HepG2 (cell line): ENCODE data around the gene METTL26. TPM values are rescaled to one million over a fixed set of nuclear protein-coding genes. Genes with fewer than 3 reads are reported as not detected.
A peak's percentile ranks its signal among the peaks of the same experiment; 100 is the strongest.

ENCODE experiments used
- ATAC-seq: fragments of 200-7000 bp; cut with Tn5 transposase; 3 replicates; pipeline ENCODE4 v1.9.1; 2020; ENCODE audit warnings: mild to moderate bottlenecking, moderate library complexity
- BruUV-seq: library from RNA; stranded (reverse); fragments of 400-500 nt; replicated peaks from 2 replicates; lab custom pipeline; 2021; lab: Mats Ljungman, UMichigan
- CTCF ChIA-PET: fragments of 300-600 bp; formaldehyde crosslinking; extraction: SDS; loops from one replicate; lab custom pipeline; 2021; ENCODE audit warnings: low total read pairs, inconsistent platforms, low intra/inter-chr PET ratio; lab: Yijun Ruan, JAX
- POLR2A ChIA-PET: fragments of 350-600 bp; sonication (Branson Sonifier 250); formaldehyde crosslinking; loops from one replicate; lab custom pipeline; 2020; ENCODE audit warnings: antibody characterized with exemption, inconsistent platforms; lab: Yijun Ruan, JAX
- DNase-seq: peaks from one replicate; pipeline ENCODE4 v3.0.0-alpha.2; 2015; ENCODE audit warnings: low spot score
- FAIRE-seq: peaks from 3 replicates; lab custom pipeline; 2011; peaks lifted over from hg19 to GRCh38; lab: Jason Lieb, UNC
- H2AFZ ChIP-seq: one replicate; pipeline ENCODE4 v1.6.1; 2011; ENCODE audit warnings: low read length, inconsistent platforms
- H3K27ac ChIP-seq: fragments of 300-600 bp; 3 replicates; pipeline ENCODE4 v1.8.0; 2011; ENCODE audit warnings: mixed run types, mild to moderate bottlenecking, mixed read lengths, low read length, inconsistent platforms; ENCODE audit not compliant: insufficient read depth; ENCODE audit errors: extremely low read length
- H3K27me3 ChIP-seq, 2 experiments: fragments of 200-600 bp in 1 of 2; 2 replicates in 1 of 2; 3 replicates in 1 of 2; pipeline versions ENCODE4 v1.6.0 to v1.8.0; 2011; ENCODE audit warnings: low read length in 2 of 2, mild to moderate bottlenecking in 2 of 2, moderate library complexity in 2 of 2, inconsistent platforms in 1 of 2; ENCODE audit not compliant: insufficient read depth in 2 of 2, control insufficient read depth in 1 of 2
- H3K36me3 ChIP-seq, 2 experiments: fragments of 200-600 bp in 1 of 2; replicated peaks in 1 of 2; 2 replicates in 1 of 2; 3 replicates in 1 of 2; pipeline versions ENCODE4 v1.5.1 to v1.8.0; 2011; ENCODE audit warnings: low read length in 2 of 2, inconsistent platforms in 1 of 2; ENCODE audit not compliant: insufficient read depth in 2 of 2, control insufficient read depth in 1 of 2
- H3K4me1 ChIP-seq: 2 replicates; pipeline ENCODE4 v1.5.1; 2012; ENCODE audit warnings: low read length, inconsistent platforms; ENCODE audit not compliant: insufficient read depth
- H3K4me2 ChIP-seq: 2 replicates; pipeline ENCODE4 v1.6.0; 2011; ENCODE audit warnings: low read depth, low read length, inconsistent platforms
- H3K4me3 ChIP-seq, 3 experiments: fragments of 200-600 bp in 1 of 3; sonication (generic), shearing (Covaris generic) in 1 of 3; replicated peaks in 1 of 3; 2 replicates each; pipeline ENCODE4 v1.5.1; 2011 to 2016; ENCODE audit warnings: low read length in 3 of 3, inconsistent platforms in 2 of 3, low read depth in 2 of 3, mild to moderate bottlenecking in 2 of 3, control low read depth in 1 of 3, mixed read lengths in 1 of 3; ENCODE audit not compliant: insufficient read depth in 1 of 3
- H3K79me2 ChIP-seq: one replicate; pipeline ENCODE4 v1.6.1; 2011; ENCODE audit warnings: low read length, inconsistent platforms; ENCODE audit not compliant: insufficient read depth
- H3K9ac ChIP-seq: 2 replicates; pipeline ENCODE4 v1.6.0; 2011; ENCODE audit warnings: mild to moderate bottlenecking, low read depth, low read length, inconsistent platforms; ENCODE audit not compliant: insufficient read depth
- H3K9me3 ChIP-seq: 2 replicates; pipeline ENCODE4 v1.5.1; 2012; ENCODE audit warnings: mild to moderate bottlenecking, low read length
- H4K20me1 ChIP-seq: 2 replicates; pipeline ENCODE4 v1.6.0; 2011; ENCODE audit warnings: inconsistent platforms, mild to moderate bottlenecking, low read length, moderate library complexity; ENCODE audit not compliant: insufficient read depth
- BCL3 ChIP-seq: sonication (generic); formaldehyde crosslinking; IDR thresholded peaks from 2 replicates; pipeline ENCODE4 v1.5.1; 2020; ENCODE audit warnings: mild to moderate bottlenecking, missing genetic modification reagents, moderate library complexity
- DDIT3 ChIP-seq: sonication (generic); formaldehyde crosslinking; IDR thresholded peaks from 2 replicates; pipeline ENCODE4 v1.4.0; 2020; ENCODE audit warnings: mild to moderate bottlenecking, missing genetic modification reagents
- FOSL2 ChIP-seq: sonication (generic); formaldehyde crosslinking; IDR thresholded peaks from 2 replicates; pipeline ENCODE4 v1.4.0; 2020; ENCODE audit warnings: missing genetic modification reagents
- HOXA7 ChIP-seq: sonication (generic); formaldehyde crosslinking; IDR thresholded peaks from 2 replicates; pipeline ENCODE4 v1.8.1; 2022; ENCODE audit warnings: mild to moderate bottlenecking, missing genetic modification reagents, moderate library complexity
- NR0B2 ChIP-seq: sonication (generic); formaldehyde crosslinking; IDR thresholded peaks from 2 replicates; pipeline ENCODE4 v1.4.0; 2020; ENCODE audit warnings: mild to moderate bottlenecking, missing genetic modification reagents
- NR2F2 ChIP-seq: IDR thresholded peaks from 2 replicates; pipeline ENCODE4 v1.6.1; 2012; ENCODE audit warnings: low read depth, inconsistent platforms, borderline replicate concordance
- SIX4 ChIP-seq: sonication (generic); formaldehyde crosslinking; IDR thresholded peaks from 2 replicates; pipeline ENCODE4 v1.4.0; 2020; ENCODE audit warnings: missing genetic modification reagents
- SMYD3 ChIP-seq: sonication (generic); formaldehyde crosslinking; IDR thresholded peaks from 2 replicates; pipeline ENCODE4 v1.8.1; 2023; ENCODE audit warnings: mild to moderate bottlenecking, missing genetic modification reagents
- SP1 ChIP-seq, 2 experiments: fragments of 450-650 bp in 1 of 2; sonication (generic) in 1 of 2; formaldehyde crosslinking in 1 of 2; IDR thresholded peaks; 2 replicates each; pipeline versions ENCODE4 v1.4.0 to v1.6.1; 2016 to 2020; ENCODE audit warnings: missing genetic modification reagents in 1 of 2
- U2AF2 ChIP-seq: fragments of 200-400 bp; formaldehyde crosslinking; IDR thresholded peaks from 2 replicates; pipeline ENCODE4 v1.6.1; 2017; ENCODE audit warnings: low read depth, mild to moderate bottlenecking, low read length
- ZEB1 ChIP-seq: IDR thresholded peaks from 2 replicates; pipeline ENCODE4 v1.6.1; 2012; ENCODE audit warnings: mild to moderate bottlenecking, low read depth, inconsistent platforms; ENCODE audit not compliant: insufficient replicate concordance
- ZNF33B ChIP-seq: sonication (generic); formaldehyde crosslinking; IDR thresholded peaks from 2 replicates; pipeline ENCODE4 v1.5.1; 2020; ENCODE audit warnings: mild to moderate bottlenecking, missing genetic modification reagents
- ZNF576 ChIP-seq: sonication (generic); formaldehyde crosslinking; IDR thresholded peaks from 2 replicates; pipeline ENCODE4 v1.4.0; 2020; ENCODE audit warnings: mild to moderate bottlenecking, missing genetic modification reagents
- ZNF629 ChIP-seq: sonication (generic); formaldehyde crosslinking; conservative IDR thresholded peaks from 2 replicates; pipeline ENCODE4 v1.5.0; 2020; ENCODE audit warnings: missing genetic modification reagents
- ZNF800 ChIP-seq: sonication (generic); formaldehyde crosslinking; IDR thresholded peaks from 2 replicates; pipeline ENCODE4 v1.4.0; 2020; ENCODE audit warnings: missing genetic modification reagents
- ZNF891 ChIP-seq: sonication (generic); formaldehyde crosslinking; IDR thresholded peaks from 2 replicates; pipeline ENCODE4 v1.5.0; 2020; ENCODE audit warnings: mild to moderate bottlenecking, missing genetic modification reagents
- WGBS: methylation state at CpG from one replicate; pipeline ENCODE4 v1.1.6; 2017; ENCODE audit warnings: low lambda C conversion rate; 5-methylcytosine and 5-hydroxymethylcytosine counted together
- in situ Hi-C: cut with HindIII; loops from 2 replicates; pipeline ENCODE4 v1.10.0; 2017; ENCODE audit warnings: low pct_unique_long_range_greater_than_20kb; ENCODE audit not compliant: extremely low pct_ligation_motif_present
- intact Hi-C: fragments of 100-400 bp; cut with micrococcal nuclease; formaldehyde crosslinking; loops from one replicate; pipeline ENCODE4 v1.10.0; 2022; ENCODE audit not compliant: unreplicated experiment
- polyA plus RNA-seq, 8 experiments: library from polyadenylated mRNA; depleted of rRNA in 3 of 8; stranded (reverse) in 7 of 8; unstranded in 1 of 8; fragments of >200 nt; fragmentation: Illumina TruSeq in 4 of 8; extraction: Trizol in 4 of 8; gene quantifications; 2 replicates each; pipeline versions ENCODE4 v1.2.1 to v1.2.3, GENCODE V29; 2011 to 2016; ENCODE audit warnings: low read depth in 4 of 8, missing spikeins in 1 of 8, mixed read lengths in 1 of 8; ENCODE audit not compliant: insufficient read depth in 1 of 8
- total RNA-seq, 5 experiments: library from RNA; depleted of rRNA; stranded (reverse); fragments of >200 nt; fragmentation: Illumina TruSeq; extraction: Trizol; gene quantifications; 2 replicates each; pipeline ENCODE4 v1.2.3, GENCODE V29; 2016; ENCODE audit warnings: low read depth in 1 of 5
- TF ChIP-seq, protein P1 (sequence below): sonication (generic); formaldehyde crosslinking; IDR thresholded peaks from 2 replicates; pipeline ENCODE4 v1.9.0; 2021; ENCODE audit warnings: missing genetic modification reagents, borderline replicate concordance

METTL26 gene
- total and polyA plus RNA-seq, 2 of the 13 experiments (the other 11 are each of a cell fraction or from before 2014, with no cell fraction given) = 65.5 to 70.1 TPM

DNA sequence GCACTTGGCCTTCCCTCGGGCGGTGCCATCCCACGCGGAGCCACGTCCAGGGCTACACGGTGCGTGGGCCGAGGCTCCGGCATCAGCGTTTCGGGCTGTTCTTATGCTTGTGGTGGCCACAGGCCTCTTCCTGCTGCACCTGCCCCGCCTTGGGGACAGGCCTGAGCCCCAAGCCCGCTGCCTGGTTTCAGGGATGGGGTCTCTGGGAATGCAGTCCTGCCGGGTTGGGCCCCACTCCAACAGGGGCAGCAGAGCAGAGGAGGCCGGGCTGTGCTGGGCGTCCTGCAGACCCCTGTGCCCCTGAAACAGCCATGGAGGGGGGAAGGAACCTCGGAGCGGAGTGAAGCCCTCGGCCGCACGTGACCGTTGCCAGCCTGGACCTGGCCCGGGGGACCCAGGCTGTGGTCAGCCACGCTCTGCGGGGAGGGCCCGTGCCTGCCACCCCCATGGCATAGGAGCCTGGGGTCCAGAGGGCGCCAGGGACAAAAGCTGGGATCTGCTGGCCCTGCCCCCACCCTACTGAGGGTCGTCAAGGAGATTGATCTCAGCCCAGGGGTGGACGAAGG is 5.8 kb downstream of the METTL26 start (continued):
- TF ChIP-seq NR0B2 (CRISPR knock-in tag) (0 out of 2 replicates have a peak, but pooled peaks have one; percentile 20), ZNF891 (CRISPR knock-in tag) (peak; percentile 3; the same call in 1 of the 2 replicates), FOSL2 (CRISPR knock-in tag) (no peak; the same call in 1 of the 2 replicates)

GRCh38 chr16:629833-630248 is 6.3 kb downstream of the METTL26 start:
- CTCF ChIA-PET = no interaction called here
- TF ChIP-seq, protein P1, sequence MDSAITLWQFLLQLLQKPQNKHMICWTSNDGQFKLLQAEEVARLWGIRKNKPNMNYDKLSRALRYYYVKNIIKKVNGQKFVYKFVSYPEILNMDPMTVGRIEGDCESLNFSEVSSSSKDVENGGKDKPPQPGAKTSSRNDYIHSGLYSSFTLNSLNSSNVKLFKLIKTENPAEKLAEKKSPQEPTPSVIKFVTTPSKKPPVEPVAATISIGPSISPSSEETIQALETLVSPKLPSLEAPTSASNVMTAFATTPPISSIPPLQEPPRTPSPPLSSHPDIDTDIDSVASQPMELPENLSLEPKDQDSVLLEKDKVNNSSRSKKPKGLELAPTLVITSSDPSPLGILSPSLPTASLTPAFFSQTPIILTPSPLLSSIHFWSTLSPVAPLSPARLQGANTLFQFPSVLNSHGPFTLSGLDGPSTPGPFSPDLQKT (CRISPR knock-in tag) = no peak
- TF ChIP-seq SP1 (IDR thresholded peaks at IDR 0.05) (no peak), SP1 (CRISPR knock-in tag; IDR thresholded peaks at IDR 0.05) (no peak), U2AF2 (no peak), ZEB1 (no peak), ZNF800 (peak; percentile 22; the same call in 1 of the 2 replicates), NR2F2 (peak; percentile 45; the same call in 1 of the 2 replicates), BCL3 (CRISPR knock-in tag) (peak; percentile 67; the same call in 1 of the 2 replicates), ZNF576 (CRISPR knock-in tag) (no peak), DDIT3 (no peak), ZNF33B (no peak), ZNF629 (CRISPR knock-in tag) (no peak), SMYD3 (CRISPR knock-in tag) (no peak), HOXA7 (CRISPR knock-in tag) (no peak), SIX4 (CRISPR knock-in tag) (no peak)

More at GRCh38 chr16:629833-630248, 6.3 kb downstream of the METTL26 start:
- H3K36me3 ChIP-seq = peaks cover 4% of the 10 kb centered on the region in 2 experiments; a peak in 2 of 5 replicates
- no peak overlapping the region for H2AFZ ChIP-seq
- no peaks in the 10 kb centered on the region for H3K9me3 ChIP-seq
- peak overlapping the region; percentile 95 for H3K4me2 ChIP-seq
- H3K4me3 ChIP-seq = peak overlapping the region; percentile 58 to 74 (median 63)
- no TSS peak for BruUV-seq
- DNase-seq = no peak
- peak; percentile 19 for ATAC-seq
- H3K79me2 ChIP-seq = no peaks in the 10 kb centered on the region
- in situ Hi-C loops = no loop called here
- H3K27ac ChIP-seq = peak overlapping the region; percentile 71
- FAIRE-seq = peak; percentile 56
- POLR2A ChIA-PET = interaction anchor here (1.0 to 1.5 kb wide), 2 partner anchors 18 to 42 kb away, joined by 3 to 5 read pairs; no protein-coding TSS in a partner anchor
- peak overlapping the region; percentile 67 for H3K9ac ChIP-seq
- intact Hi-C loops = no loop called here
- no peaks in the 10 kb centered on the region for H4K20me1 ChIP-seq
- H3K4me1 ChIP-seq = peaks cover 25% of the 10 kb centered on the region
- no peaks in the 10 kb centered on the region for H3K27me3 ChIP-seq
- WGBS = 0% methylated on average over 4 of the region's 11 CpGs
